H9 (cell line): Measurements from ENCODE around the gene STK32B. TPM values are rescaled to one million over a fixed set of nuclear protein-coding genes. Genes with fewer than 3 reads are reported as not detected.

Source experiments
- DNase-seq: peaks from one replicate; pipeline ENCODE4 v3.0.0-alpha.2; 2017
- H2AFZ ChIP-seq: one replicate; pipeline ENCODE4 v1.6.1; 2013; ENCODE audit warnings: mild to moderate bottlenecking, low read length, control low read depth, moderate library complexity
- H2AK5ac ChIP-seq: 2 replicates; pipeline ENCODE4 v1.6.1; 2013; ENCODE audit warnings: low read length, control low read depth, mixed read lengths; ENCODE audit not compliant: insufficient read length
- H2BK120ac ChIP-seq: one replicate; pipeline ENCODE4 v1.6.1; 2013; ENCODE audit warnings: low read depth, mild to moderate bottlenecking, low read length, control low read depth, inconsistent platforms; ENCODE audit not compliant: poor library complexity, severe bottlenecking
- H2BK12ac ChIP-seq: 2 replicates; pipeline ENCODE4 v1.6.1; 2013; ENCODE audit warnings: low read length, control low read depth, mixed read lengths, low read depth; ENCODE audit not compliant: insufficient read length
- H2BK15ac ChIP-seq: 2 replicates; pipeline ENCODE4 v1.6.1; 2013; ENCODE audit warnings: low read depth, low read length, control low read depth
- H2BK20ac ChIP-seq: one replicate; pipeline ENCODE4 v1.6.1; 2013; ENCODE audit warnings: low read depth, mild to moderate bottlenecking, low read length, control low read depth, inconsistent platforms; ENCODE audit not compliant: poor library complexity, severe bottlenecking
- H2BK5ac ChIP-seq: 2 replicates; pipeline ENCODE4 v1.6.1; 2013; ENCODE audit warnings: low read length, control low read depth, mixed read lengths; ENCODE audit not compliant: insufficient read length
- H3K14ac ChIP-seq: 2 replicates; pipeline ENCODE4 v1.6.1; 2013; ENCODE audit warnings: low read length, control low read depth; ENCODE audit not compliant: insufficient read depth
- H3K18ac ChIP-seq: 2 replicates; pipeline ENCODE4 v1.6.1; 2013; ENCODE audit warnings: low read depth, mild to moderate bottlenecking, mixed read lengths, low read length, control low read depth; ENCODE audit not compliant: insufficient read length
- H3K23ac ChIP-seq: 2 replicates; pipeline ENCODE4 v1.6.1; 2013; ENCODE audit warnings: low read length, control low read depth, mixed read lengths, low read depth; ENCODE audit not compliant: insufficient read length
- H3K23me2 ChIP-seq: 2 replicates; pipeline ENCODE4 v1.6.1; 2013; ENCODE audit warnings: low read depth, mild to moderate bottlenecking, mixed read lengths, low read length, control low read depth; ENCODE audit not compliant: insufficient read length, poor library complexity, severe bottlenecking
- H3K27ac ChIP-seq: 2 replicates; pipeline ENCODE4 v1.5.1; 2013; ENCODE audit warnings: low read length, control low read depth, mixed read lengths, low read depth; ENCODE audit not compliant: insufficient read length
- H3K27me3 ChIP-seq: 2 replicates; pipeline ENCODE4 v1.6.1; 2013; ENCODE audit warnings: low read length, control low read depth, inconsistent platforms; ENCODE audit not compliant: insufficient read depth
- H3K4ac ChIP-seq: 2 replicates; pipeline ENCODE4 v1.6.1; 2013; ENCODE audit warnings: low read depth, mild to moderate bottlenecking, control low read depth, inconsistent platforms, low read length, moderate library complexity
- H3K4me1 ChIP-seq: 2 replicates; pipeline ENCODE4 v1.6.1; 2013; ENCODE audit warnings: low read length, control low read depth, inconsistent platforms; ENCODE audit not compliant: insufficient read depth
- H3K4me2 ChIP-seq: 2 replicates; pipeline ENCODE4 v1.6.1; 2013; ENCODE audit warnings: low read length, control low read depth, mixed read lengths; ENCODE audit not compliant: insufficient read length, insufficient read depth
- H3K56ac ChIP-seq: 2 replicates; pipeline ENCODE4 v1.6.1; 2013; ENCODE audit warnings: low read depth, mild to moderate bottlenecking, mixed read lengths, low read length, control low read depth; ENCODE audit not compliant: insufficient read length
- H3K79me1 ChIP-seq: 2 replicates; pipeline ENCODE4 v1.6.1; 2013; ENCODE audit warnings: low read depth, mild to moderate bottlenecking, moderate library complexity, low read length, control low read depth, inconsistent platforms; ENCODE audit not compliant: insufficient read depth, poor library complexity, severe bottlenecking
- H3K79me2 ChIP-seq: 2 replicates; pipeline ENCODE4 v1.6.1; 2013; ENCODE audit warnings: low read length, control low read depth, inconsistent platforms; ENCODE audit not compliant: insufficient read depth
- H3K9ac ChIP-seq: 2 replicates; pipeline ENCODE4 v1.6.1; 2013; ENCODE audit warnings: low read length, control low read depth, mixed read lengths; ENCODE audit not compliant: insufficient read length; ENCODE audit errors: extremely low read depth
- H3K9me3 ChIP-seq: one replicate; pipeline ENCODE4 v1.6.1; 2013; ENCODE audit warnings: low read depth, low read length, inconsistent platforms; ENCODE audit not compliant: control insufficient read depth
- H3T11ph ChIP-seq: one replicate; pipeline ENCODE4 v1.6.1; 2013; ENCODE audit warnings: mild to moderate bottlenecking, low read length, control low read depth, inconsistent platforms
- H4K20me1 ChIP-seq: one replicate; pipeline ENCODE4 v1.6.1; 2013; ENCODE audit not compliant: control insufficient read depth, insufficient read length, insufficient read depth
- H4K5ac ChIP-seq: 2 replicates; pipeline ENCODE4 v1.6.1; 2013; ENCODE audit warnings: low read depth, mild to moderate bottlenecking, mixed read lengths, low read length, control low read depth; ENCODE audit not compliant: insufficient read length
- H4K8ac ChIP-seq: replicated peaks from 2 replicates; pipeline ENCODE4 v1.6.1; 2013; ENCODE audit warnings: low read length, control low read depth, mixed read lengths, low read depth; ENCODE audit not compliant: insufficient read length
- H4K91ac ChIP-seq: 2 replicates; pipeline ENCODE4 v1.6.1; 2013; ENCODE audit warnings: low read depth, mild to moderate bottlenecking, moderate library complexity, mixed read lengths, low read length, control low read depth; ENCODE audit not compliant: insufficient read length
- H3K27ac Mint-ChIP-seq, 3 experiments: 2 replicates in 2 of 3; 3 replicates in 1 of 3; pipeline ENCODE4 v1.8.0; 2020 to 2021; ENCODE audit warnings: mixed read lengths in 3 of 3, mild to moderate bottlenecking in 1 of 3, moderate library complexity in 1 of 3
- H3K27me3 Mint-ChIP-seq: 2 replicates; pipeline ENCODE4 v1.8.0; 2021; ENCODE audit warnings: low read depth, mild to moderate bottlenecking, moderate library complexity, mixed read lengths
- H3K36me3 Mint-ChIP-seq, 3 experiments: 2 replicates in 2 of 3; 3 replicates in 1 of 3; pipeline ENCODE4 v1.8.0; 2020 to 2021; ENCODE audit warnings: low read depth in 3 of 3, mixed read lengths in 3 of 3; ENCODE audit not compliant: insufficient read depth in 1 of 3
- H3K4me1 Mint-ChIP-seq, 2 experiments: 2 replicates each; pipeline ENCODE4 v1.8.0; 2020; ENCODE audit warnings: mixed read lengths in 2 of 2
- H3K4me3 Mint-ChIP-seq, 2 experiments: 2 replicates in 1 of 2; 3 replicates in 1 of 2; pipeline ENCODE4 v1.8.0; 2020 to 2021; ENCODE audit warnings: mild to moderate bottlenecking in 2 of 2, mixed read lengths in 2 of 2, moderate library complexity in 1 of 2
- H3K9me3 Mint-ChIP-seq, 2 experiments: 2 replicates in 1 of 2; 3 replicates in 1 of 2; pipeline ENCODE4 v1.8.0; 2020; ENCODE audit warnings: mild to moderate bottlenecking in 2 of 2, mixed read lengths in 2 of 2, moderate library complexity in 1 of 2
- CTCF ChIP-seq: fragments of 200-600 bp; sonication (generic); conservative IDR thresholded peaks from 3 replicates; pipeline ENCODE4 v1.8.0; 2021; ENCODE audit warnings: antibody characterized with exemption, mild to moderate bottlenecking
- WGBS: extraction: QIAGEN DNeasy Blood & Tissue Kit; methylation state at CpG from one replicate; pipeline ENCODE4 v1.1.7; 2013; ENCODE audit warnings: missing lambda C conversion rate, low lambda C conversion rate, mixed read lengths; ENCODE audit not compliant: insufficient read length; ENCODE audit errors: extremely low coverage; 5-methylcytosine and 5-hydroxymethylcytosine counted together
- total RNA-seq: library from RNA; stranded (reverse); gene quantifications from 2 replicates; pipeline ENCODE4 v1.2.1, GENCODE V29; 2021

The STK32B gene
- total RNA-seq, 1 experiment from 2014 or later: 1.0 TPM

GRCh38 chr4:5184606-5185005 is 133.3 kb downstream of the STK32B start:
- Histone ChIP-seq H2BK12ac (no peak overlapping the region), H3K4me2 (no peak overlapping the region), H3K9ac (no peak overlapping the region), H3K79me1 (no peaks in the 10 kb centered on the region), H3K14ac (no peak overlapping the region), H4K8ac (no peak overlapping the region), H4K91ac (no peak overlapping the region), H4K5ac (no peak overlapping the region), H2AK5ac (no peak overlapping the region), H3K79me2 (no peaks in the 10 kb centered on the region), H3K27me3 (no peaks in the 10 kb centered on the region), H3K23me2 (no peaks in the 10 kb centered on the region), H3K18ac (no peak overlapping the region), H3T11ph (no peak overlapping the region), H3K27ac (no peak overlapping the region), H3K9me3 (no peaks in the 10 kb centered on the region), H2BK120ac (no peak overlapping the region), H3K4me1 (no peaks in the 10 kb centered on the region), H3K23ac (no peak overlapping the region), H3K4ac (no peak overlapping the region), H2BK5ac (no peak overlapping the region), H2AFZ (no peak overlapping the region), H2BK15ac (no peak overlapping the region), H4K20me1 (no peaks in the 10 kb centered on the region), H3K56ac (no peak overlapping the region), H2BK20ac (no peak overlapping the region)
- Mint-ChIP-seq H3K27ac (no peak overlapping the region), H3K4me3 (no peak overlapping the region), H3K36me3 (no peaks in the 10 kb centered on the region; a peak in 1 of 7 replicates), H3K27me3 (peaks cover 7% of the 10 kb centered on the region), H3K4me1 (peaks cover 8 to 9% of the 10 kb centered on the region in 2 experiments; a peak in 3 of 4 replicates), H3K9me3 (no peaks in the 10 kb centered on the region)
- TF ChIP-seq CTCF: no peak
- no CpG with 5 or more reads among the region's 6 CpGs for WGBS
- no peak for DNase-seq
